ENCODE measurements around the gene SERPINF2.

Gene SERPINF2

GRCh38 chr17:1752425-1753262, 10.0 kb downstream of the SERPINF2 start:
- no peaks in the 10 kb centered on the region for H3K36me3 ChIP-seq (ENCODE audit: insufficient read depth, low read length)
- H3K4me1 ChIP-seq (ENCODE audit: control insufficient read depth, insufficient read depth, low read length, unreplicated experiment), result peaks cover 6% of the 10 kb centered on the region
- H2AFZ ChIP-seq (ENCODE audit: low read length, unreplicated experiment), result no peak overlapping the region
- no peaks in the 10 kb centered on the region for H3K79me2 ChIP-seq (ENCODE audit: control insufficient read depth, insufficient read depth, low read length, unreplicated experiment)
- H3K27me3 ChIP-seq (ENCODE audit: insufficient read depth, low read length), result no peaks in the 10 kb centered on the region
- no peak overlapping the region for H3K27ac ChIP-seq (ENCODE audit: low read depth, low read length)
- H3K4me3 ChIP-seq (ENCODE audit: low read depth, low read length), result no peak overlapping the region

- Histone ChIP-seq H2AFZ (ENCODE audit: low read length, unreplicated experiment) (no peak overlapping the region), H3K79me2 (ENCODE audit: control insufficient read depth, insufficient read depth, low read length, unreplicated experiment) (no peaks in the 10 kb centered on the region)
Observed at GRCh38 chr17:1753767-1754429, 11.2 kb downstream of the SERPINF2 start.

GRCh38 chr17:1754430-1755112, 11.9 kb downstream of the SERPINF2 start:
- Histone ChIP-seq H3K36me3 (ENCODE audit: insufficient read depth, low read length) (no peaks in the 10 kb centered on the region), H3K27ac (ENCODE audit: low read depth, low read length) (no peak overlapping the region), H3K27me3 (ENCODE audit: insufficient read depth, low read length) (no peaks in the 10 kb centered on the region), H2AFZ (ENCODE audit: low read length, unreplicated experiment) (no peak overlapping the region), H3K79me2 (ENCODE audit: control insufficient read depth, insufficient read depth, low read length, unreplicated experiment) (no peaks in the 10 kb centered on the region), H3K4me3 (ENCODE audit: low read depth, low read length) (no peak overlapping the region), H3K4me1 (ENCODE audit: control insufficient read depth, insufficient read depth, low read length, unreplicated experiment) (peaks cover 6% of the 10 kb centered on the region)

More at GRCh38 chr17:1753767-1754429, 11.2 kb downstream of the SERPINF2 start:
- H3K36me3 ChIP-seq (ENCODE audit: insufficient read depth, low read length), result no peaks in the 10 kb centered on the region
- no peak overlapping the region for H3K4me3 ChIP-seq (ENCODE audit: low read depth, low read length)
- H3K27me3 ChIP-seq (ENCODE audit: insufficient read depth, low read length), result no peaks in the 10 kb centered on the region
- H3K4me1 ChIP-seq (ENCODE audit: control insufficient read depth, insufficient read depth, low read length, unreplicated experiment), result peaks cover 6% of the 10 kb centered on the region
- no peak overlapping the region for H3K27ac ChIP-seq (ENCODE audit: low read depth, low read length)

GRCh38 chr17:1755252-1755826, 12.7 kb downstream of the SERPINF2 start:
- H3K4me1 ChIP-seq (ENCODE audit: control insufficient read depth, insufficient read depth, low read length, unreplicated experiment), result peaks cover 6% of the 10 kb centered on the region
- no peak overlapping the region for H2AFZ ChIP-seq (ENCODE audit: low read length, unreplicated experiment)
- no peak overlapping the region for H3K27ac ChIP-seq (ENCODE audit: low read depth, low read length)

GRCh38 chr17:1755827-1756262, 13.2 kb downstream of the SERPINF2 start:
- no peak overlapping the region for H3K4me3 ChIP-seq (ENCODE audit: low read depth, low read length)
- no peak overlapping the region for H2AFZ ChIP-seq (ENCODE audit: low read length, unreplicated experiment)
- no peaks in the 10 kb centered on the region for H3K27me3 ChIP-seq (ENCODE audit: insufficient read depth, low read length)
- H3K79me2 ChIP-seq (ENCODE audit: control insufficient read depth, insufficient read depth, low read length, unreplicated experiment), result no peaks in the 10 kb centered on the region
- no peaks in the 10 kb centered on the region for H3K36me3 ChIP-seq (ENCODE audit: insufficient read depth, low read length)
- no peak overlapping the region for H3K27ac ChIP-seq (ENCODE audit: low read depth, low read length)
- peaks cover 6% of the 10 kb centered on the region for H3K4me1 ChIP-seq (ENCODE audit: control insufficient read depth, insufficient read depth, low read length, unreplicated experiment)

More at GRCh38 chr17:1755252-1755826, 12.7 kb downstream of the SERPINF2 start:
- no peaks in the 10 kb centered on the region for H3K36me3 ChIP-seq (ENCODE audit: insufficient read depth, low read length)
- H3K27me3 ChIP-seq (ENCODE audit: insufficient read depth, low read length), result no peaks in the 10 kb centered on the region
- no peak overlapping the region for H3K4me3 ChIP-seq (ENCODE audit: low read depth, low read length)
- no peaks in the 10 kb centered on the region for H3K79me2 ChIP-seq (ENCODE audit: control insufficient read depth, insufficient read depth, low read length, unreplicated experiment)

- Histone ChIP-seq H3K4me3 (ENCODE audit: low read depth, low read length) (no peak overlapping the region), H3K4me1 (ENCODE audit: control insufficient read depth, insufficient read depth, low read length, unreplicated experiment) (peaks cover 20% of the 10 kb centered on the region), H2AFZ (ENCODE audit: low read length, unreplicated experiment) (no peak overlapping the region)
Observed at GRCh38 chr17:1758807-1759206, 16.1 kb downstream of the SERPINF2 start.

GRCh38 chr17:1759529-1759928, 16.9 kb downstream of the SERPINF2 start:
- Histone ChIP-seq H3K79me2 (ENCODE audit: control insufficient read depth, insufficient read depth, low read length, unreplicated experiment) (no peaks in the 10 kb centered on the region), H3K36me3 (ENCODE audit: insufficient read depth, low read length) (no peaks in the 10 kb centered on the region), H3K4me3 (ENCODE audit: low read depth, low read length) (no peak overlapping the region), H2AFZ (ENCODE audit: low read length, unreplicated experiment) (no peak overlapping the region), H3K27ac (ENCODE audit: low read depth, low read length) (no peak overlapping the region), H3K27me3 (ENCODE audit: insufficient read depth, low read length) (no peaks in the 10 kb centered on the region), H3K4me1 (ENCODE audit: control insufficient read depth, insufficient read depth, low read length, unreplicated experiment) (peaks cover 27% of the 10 kb centered on the region)

More at GRCh38 chr17:1758807-1759206, 16.1 kb downstream of the SERPINF2 start:
- Histone ChIP-seq H3K27me3 (ENCODE audit: insufficient read depth, low read length) (no peaks in the 10 kb centered on the region), H3K27ac (ENCODE audit: low read depth, low read length) (no peak overlapping the region), H3K36me3 (ENCODE audit: insufficient read depth, low read length) (no peaks in the 10 kb centered on the region), H3K79me2 (ENCODE audit: control insufficient read depth, insufficient read depth, low read length, unreplicated experiment) (no peaks in the 10 kb centered on the region)

- Histone ChIP-seq H3K27me3 (ENCODE audit: insufficient read depth, low read length) (no peaks in the 10 kb centered on the region), H3K4me1 (ENCODE audit: control insufficient read depth, insufficient read depth, low read length, unreplicated experiment) (peaks cover 28% of the 10 kb centered on the region), H3K79me2 (ENCODE audit: control insufficient read depth, insufficient read depth, low read length, unreplicated experiment) (no peaks in the 10 kb centered on the region), H3K27ac (ENCODE audit: low read depth, low read length) (peak overlapping the region; percentile 78; the same call in 1 of the 2 replicates), H3K36me3 (ENCODE audit: insufficient read depth, low read length) (no peaks in the 10 kb centered on the region), H2AFZ (ENCODE audit: low read length, unreplicated experiment) (no peak overlapping the region), H3K4me3 (ENCODE audit: low read depth, low read length) (peak overlapping the region; percentile 74)
Observed at GRCh38 chr17:1762233-1762900, 19.7 kb downstream of the SERPINF2 start.

GRCh38 chr17:1762901-1763898, 20.5 kb downstream of the SERPINF2 start:
- Histone ChIP-seq H3K79me2 (ENCODE audit: control insufficient read depth, insufficient read depth, low read length, unreplicated experiment) (no peaks in the 10 kb centered on the region), H3K4me3 (ENCODE audit: low read depth, low read length) (peak overlapping the region; percentile 74), H3K27ac (ENCODE audit: low read depth, low read length) (peak overlapping the region; percentile 78), H2AFZ (ENCODE audit: low read length, unreplicated experiment) (peak overlapping the region; percentile 86), H3K4me1 (ENCODE audit: control insufficient read depth, insufficient read depth, low read length, unreplicated experiment) (peaks cover 28% of the 10 kb centered on the region), H3K27me3 (ENCODE audit: insufficient read depth, low read length) (no peaks in the 10 kb centered on the region), H3K36me3 (ENCODE audit: insufficient read depth, low read length) (no peaks in the 10 kb centered on the region)

Data from ACC112 (cell line).